Small intestine (tissue), 7 donors: Measurements from ENCODE around the gene ZNF750. TPM values are rescaled to one million over a fixed set of nuclear protein-coding genes. Genes with fewer than 3 reads are reported as not detected.

ENCODE experiments used
- DNase-seq, 2 donors: peaks; one replicate each; pipeline versions ENCODE4 v3.0.0 to v3.0.0-alpha.2; 2013
- FAIRE-seq: peaks from 2 replicates; lab custom pipeline; 2012; peaks lifted over from hg19 to GRCh38; lab: Jason Lieb, UNC
- H3K27ac ChIP-seq, 3 donors: one replicate each; pipeline ENCODE4 v1.5.1; 2013; ENCODE audit warnings: low read length in 2 of 3, mild to moderate bottlenecking in 2 of 3, control low read depth in 1 of 3, inconsistent platforms in 1 of 3, low read depth in 1 of 3, moderate library complexity in 1 of 3
- H3K27me3 ChIP-seq, 3 donors: one replicate each; pipeline ENCODE4 v1.6.1; 2013; ENCODE audit warnings: low read length in 3 of 3, inconsistent platforms in 1 of 3; ENCODE audit not compliant: control insufficient read depth in 3 of 3, insufficient read depth in 3 of 3
- H3K36me3 ChIP-seq, 3 donors: one replicate each; pipeline ENCODE4 v1.6.1; 2013; ENCODE audit warnings: low read length in 3 of 3, inconsistent platforms in 1 of 3, low read depth in 1 of 3, mild to moderate bottlenecking in 1 of 3, moderate library complexity in 1 of 3; ENCODE audit not compliant: control insufficient read depth in 3 of 3, insufficient read depth in 2 of 3
- H3K4me1 ChIP-seq, 3 donors: one replicate each; pipeline ENCODE4 v1.6.1; 2013; ENCODE audit warnings: low read length in 2 of 3, inconsistent platforms in 1 of 3, low read depth in 1 of 3, mild to moderate bottlenecking in 1 of 3, moderate library complexity in 1 of 3; ENCODE audit not compliant: control insufficient read depth in 3 of 3, insufficient read depth in 2 of 3
- H3K4me3 ChIP-seq, 3 donors: one replicate each; pipeline ENCODE4 v1.5.1; 2013; ENCODE audit warnings: low read length in 3 of 3, control low read depth in 1 of 3, inconsistent platforms in 1 of 3, low read depth in 1 of 3, mild to moderate bottlenecking in 1 of 3, moderate library complexity in 1 of 3
- H3K9me3 ChIP-seq, 2 donors: one replicate each; pipeline ENCODE4 v1.6.1; 2013; ENCODE audit warnings: low read depth in 1 of 2, low read length in 1 of 2; ENCODE audit not compliant: control insufficient read depth in 2 of 2, insufficient read depth in 1 of 2
- WGBS, 3 donors: extraction: QIAGEN DNeasy Blood & Tissue Kit; methylation state at CpG; one replicate each; pipeline ENCODE4 v1.1.7; 2013; 5-methylcytosine and 5-hydroxymethylcytosine counted together
- polyA plus RNA-seq, 4 donors: library from polyadenylated mRNA; stranded (reverse) in 3 of 4; unstranded in 1 of 4; fragments of 200-250 nt in 3 of 4; fragments of 120-200 nt in 1 of 4; gene quantifications; one replicate each; pipeline versions ENCODE4 v1.2.1 to v1.2.3, GENCODE V29; 2013
- donor health status: healthy with polysubstance abuse.
- donor health status: control.
- donor health status: control.
- donor health status: Bipolar disorder and iron deficiency.
- donor health status: healthy.

The ZNF750 gene
- polyA plus RNA-seq, 4 donors = 0.04 to 0.27 (median 0.10) TPM; not detected in 1

DNA sequence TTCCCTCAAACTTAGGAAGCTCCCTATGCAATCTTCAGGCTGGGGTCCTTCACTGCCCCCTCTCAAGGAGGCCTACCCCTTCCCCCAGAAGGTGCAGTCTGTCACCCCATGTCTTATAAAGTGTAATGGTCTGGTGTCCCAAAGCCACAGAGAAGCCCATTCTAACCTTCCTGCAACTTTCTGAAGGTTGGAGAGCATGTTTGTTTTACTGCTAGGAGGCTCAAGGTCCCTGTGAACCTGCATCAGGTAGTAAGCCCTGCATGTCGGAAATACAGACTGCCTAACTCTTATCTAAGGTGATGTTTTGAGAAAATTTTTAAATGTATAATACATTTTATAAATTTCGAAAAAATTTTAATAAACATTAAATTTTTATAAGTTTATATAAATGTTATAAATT lies 18.3 kb downstream of the ZNF750 start:
- no peaks in the 10 kb centered on the region for H3K4me1 ChIP-seq
- H3K27me3 ChIP-seq = no peaks in the 10 kb centered on the region
- H3K4me3 ChIP-seq = no peak overlapping the region
- H3K9me3 ChIP-seq = peaks cover 0 to 41% of the 10 kb centered on the region in 2 donors
- 96 to 99% (median 99%) methylated on average over 2 of the region's 2 CpGs for WGBS, 3 donors
- DNase-seq = no peak
- no peak for FAIRE-seq
- no peak overlapping the region for H3K27ac ChIP-seq
- H3K36me3 ChIP-seq = peaks cover 0 to 52% (median 2%) of the 10 kb centered on the region in 3 donors

GRCh38 chr17:82820278-82821251 lies 19.3 kb downstream of the ZNF750 start:
- H3K36me3 ChIP-seq = peaks cover 0 to 59% (median 2%) of the 10 kb centered on the region in 3 donors
- peaks cover 0 to 41% of the 10 kb centered on the region in 2 donors for H3K9me3 ChIP-seq
- H3K27ac ChIP-seq = no peak overlapping the region
- FAIRE-seq (no peak), DNase-seq (no peak)
- no peaks in the 10 kb centered on the region for H3K27me3 ChIP-seq
- H3K4me1 ChIP-seq = no peaks in the 10 kb centered on the region
- 96 to 98% (median 96%) methylated on average over 5 of the region's 5 CpGs for WGBS, 3 donors
- H3K4me3 ChIP-seq = no peak overlapping the region

- DNase-seq (no peak), FAIRE-seq (no peak)
- H3K27me3 ChIP-seq = no peaks in the 10 kb centered on the region
- peaks cover 0 to 73% (median 2%) of the 10 kb centered on the region in 3 donors for H3K36me3 ChIP-seq
- H3K27ac ChIP-seq = no peak overlapping the region
- peaks cover 0 to 41% of the 10 kb centered on the region in 2 donors for H3K9me3 ChIP-seq
- H3K4me3 ChIP-seq = no peak overlapping the region
- 95 to 96% (median 96%) methylated on average over 5 of the region's 5 CpGs for WGBS, 3 donors
- H3K4me1 ChIP-seq = no peaks in the 10 kb centered on the region
Measured at GRCh38 chr17:82817947-82818346, 21.9 kb downstream of the ZNF750 start.

DNA sequence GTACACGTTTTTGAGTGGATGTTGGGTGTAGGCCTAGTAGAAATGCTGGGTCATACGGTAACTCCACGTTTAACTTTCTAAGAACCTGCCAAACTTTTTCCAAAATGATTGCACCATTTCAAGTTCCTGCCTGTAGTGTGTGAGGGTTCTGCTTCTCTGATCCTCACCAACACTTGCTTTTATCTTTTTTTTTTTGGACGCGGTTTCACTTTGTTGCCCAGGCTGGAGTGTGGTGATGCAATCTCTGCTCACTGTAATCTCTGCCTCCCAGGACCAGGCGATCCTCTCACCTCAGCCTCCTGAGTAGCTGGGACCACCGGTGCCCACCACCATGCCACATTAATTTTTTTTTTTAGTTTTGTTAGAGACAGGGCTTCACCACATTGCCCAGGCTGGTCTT lies 23.5 kb downstream of the ZNF750 start:
- no peaks in the 10 kb centered on the region for H3K27me3 ChIP-seq
- no peaks in the 10 kb centered on the region for H3K4me1 ChIP-seq
- peaks cover 0 to 78% (median 2%) of the 10 kb centered on the region in 3 donors for H3K36me3 ChIP-seq
- H3K4me3 ChIP-seq = no peak overlapping the region
- peaks cover 0 to 32% of the 10 kb centered on the region in 2 donors for H3K9me3 ChIP-seq
- DNase-seq (no peak), FAIRE-seq (no peak)
- no peak overlapping the region for H3K27ac ChIP-seq
- whole genome bisulfite sequencing, 3 donors = 79 to 86% (median 80%) methylated on average over 7 of the region's 7 CpGs

- DNase-seq (no peak), FAIRE-seq (no peak)
- 82 to 87% (median 84%) methylated on average over 13 of the region's 13 CpGs for WGBS, 3 donors
- Histone ChIP-seq H3K27me3 (no peaks in the 10 kb centered on the region), H3K4me3 (no peak overlapping the region), H3K4me1 (no peaks in the 10 kb centered on the region), H3K9me3 (peaks cover 0 to 26% of the 10 kb centered on the region in 2 donors), H3K27ac (no peak overlapping the region), H3K36me3 (peaks cover 0 to 77% (median 2%) of the 10 kb centered on the region in 3 donors)
Measured at GRCh38 chr17:82815790-82816305, 24.0 kb downstream of the ZNF750 start.

DNA sequence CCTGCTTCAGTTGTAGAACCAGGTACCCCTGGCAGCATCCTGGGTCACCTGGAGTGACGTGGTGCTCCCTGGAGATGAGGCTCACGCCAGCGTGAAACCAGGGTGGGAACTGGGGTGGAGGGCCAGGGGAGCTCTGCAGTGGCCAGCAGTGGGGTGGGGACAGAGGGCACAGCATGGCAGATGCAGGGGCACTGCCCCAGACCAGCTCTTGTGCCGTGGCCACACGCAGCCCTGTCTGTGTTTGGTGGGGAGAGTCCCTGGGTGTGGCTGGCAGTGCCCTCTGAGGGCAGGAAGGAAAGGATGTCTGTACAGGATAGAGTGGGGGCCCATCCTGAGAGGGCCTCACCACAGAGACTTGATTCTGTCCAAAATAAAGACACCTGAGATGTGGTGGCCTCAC lies 24.5 kb downstream of the ZNF750 start:
- DNase-seq (no peak), FAIRE-seq (no peak)
- H3K27me3 ChIP-seq = no peaks in the 10 kb centered on the region
- peaks cover 0 to 21% of the 10 kb centered on the region in 2 donors for H3K9me3 ChIP-seq
- H3K27ac ChIP-seq = no peak overlapping the region
- no peaks in the 10 kb centered on the region for H3K4me1 ChIP-seq
- H3K36me3 ChIP-seq = peaks cover 0 to 79% (median 2%) of the 10 kb centered on the region in 3 donors
- WGBS, 3 donors = 88 to 94% (median 92%) methylated on average over 5 of the region's 5 CpGs
- H3K4me3 ChIP-seq = no peak overlapping the region

GRCh38 chr17:82814834-82815233 lies 25.0 kb downstream of the ZNF750 start:
- Histone ChIP-seq H3K27ac (no peak overlapping the region), H3K27me3 (no peaks in the 10 kb centered on the region), H3K9me3 (peaks cover 0 to 16% of the 10 kb centered on the region in 2 donors), H3K36me3 (peaks cover 0 to 81% (median 2%) of the 10 kb centered on the region in 3 donors), H3K4me3 (no peak overlapping the region), H3K4me1 (no peaks in the 10 kb centered on the region)
- FAIRE-seq = no peak
- 95% methylated on average over 20 of the region's 20 CpGs for WGBS, 3 donors
- DNase-seq = no peak

- H3K4me3 ChIP-seq = no peak overlapping the region
- H3K36me3 ChIP-seq = peaks cover 0 to 82% (median 2%) of the 10 kb centered on the region in 3 donors
- no peak for FAIRE-seq
- H3K4me1 ChIP-seq = no peaks in the 10 kb centered on the region
- DNase-seq = no peak
- WGBS, 3 donors = 92 to 95% (median 92%) methylated on average over 23 of the region's 23 CpGs
- no peaks in the 10 kb centered on the region for H3K27me3 ChIP-seq
- no peak overlapping the region for H3K27ac ChIP-seq
- H3K9me3 ChIP-seq = peaks cover 0 to 6% of the 10 kb centered on the region in 2 donors
Measured at GRCh38 chr17:82813299-82814051, 26.3 kb downstream of the ZNF750 start.
